Stimulated activated CD4-positive, alpha-beta T cell treated with anti-CD3 and anti-CD28 coated beads, Interleukin-1b, Interleukin-23, amount 100 ng/mL, for 4 hours (primary cell): ENCODE measurements around the gene S1PR3.

Experiments used
- DNase-seq, 2 donors: peaks; one replicate each; pipeline ENCODE4 v3.0.0-alpha.2; 2020; ENCODE audit warnings: low read depth in 2 of 2

S1PR3 gene

GRCh38 chr9:88969646-88970373, 21.5 kb upstream of the S1PR3 start:
- no peak for DNase-seq

GRCh38 chr9:88971131-88971960, 19.9 kb upstream of the S1PR3 start:
- no peak for DNase-seq

DNA sequence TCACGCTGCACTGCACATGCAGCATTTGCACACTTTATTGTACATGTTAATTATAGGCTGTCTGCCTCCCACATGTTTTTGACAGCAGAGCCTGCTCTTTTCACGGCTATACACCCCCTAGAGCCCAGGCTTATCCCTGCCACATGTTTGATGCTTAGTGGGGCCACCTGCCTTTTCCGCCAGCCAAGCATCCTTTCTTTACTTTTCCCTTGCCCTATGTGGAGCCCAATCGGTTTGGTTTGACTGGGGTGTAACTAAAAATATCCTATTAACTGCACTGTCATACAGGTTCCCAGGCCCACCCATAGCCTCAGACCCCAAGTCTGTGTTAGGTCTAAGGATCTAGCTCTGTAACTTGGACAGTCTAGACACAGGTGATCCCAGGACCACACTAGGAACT, 18.9 kb upstream of the S1PR3 start:
- DNase-seq = no peak

- no peak for DNase-seq
Measured at GRCh38 chr9:88973281-88974045, 17.8 kb upstream of the S1PR3 start.

DNA sequence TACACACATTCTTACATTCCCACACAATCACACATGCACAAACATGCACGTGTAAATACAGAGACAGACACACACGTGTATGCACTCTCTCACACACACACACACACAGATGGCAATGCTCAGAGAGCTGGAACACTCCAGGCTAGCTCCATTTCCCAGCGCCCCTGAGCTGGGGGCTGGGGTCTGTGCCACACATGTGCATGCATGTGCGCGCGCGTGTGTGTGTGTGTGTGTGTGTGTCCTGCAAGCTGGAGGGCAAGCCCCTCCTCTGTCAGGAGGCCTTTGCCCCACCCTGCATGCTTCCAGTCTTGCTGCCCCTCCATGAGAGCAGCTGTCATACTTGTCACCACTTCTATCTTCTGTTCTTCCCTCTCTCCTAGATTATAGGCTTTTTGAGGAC, 16.6 kb upstream of the S1PR3 start:
- no peak for DNase-seq

GRCh38 chr9:88975966-88976889, 15.0 kb upstream of the S1PR3 start:
- DNase-seq = no peak

- no peak for DNase-seq
Measured at GRCh38 chr9:88976890-88977257, 14.4 kb upstream of the S1PR3 start.

GRCh38 chr9:88978034-88978433, 13.2 kb upstream of the S1PR3 start:
- DNase-seq = no peak

GRCh38 chr9:88979021-88979420, 12.2 kb upstream of the S1PR3 start:
- DNase-seq = no peak

DNA sequence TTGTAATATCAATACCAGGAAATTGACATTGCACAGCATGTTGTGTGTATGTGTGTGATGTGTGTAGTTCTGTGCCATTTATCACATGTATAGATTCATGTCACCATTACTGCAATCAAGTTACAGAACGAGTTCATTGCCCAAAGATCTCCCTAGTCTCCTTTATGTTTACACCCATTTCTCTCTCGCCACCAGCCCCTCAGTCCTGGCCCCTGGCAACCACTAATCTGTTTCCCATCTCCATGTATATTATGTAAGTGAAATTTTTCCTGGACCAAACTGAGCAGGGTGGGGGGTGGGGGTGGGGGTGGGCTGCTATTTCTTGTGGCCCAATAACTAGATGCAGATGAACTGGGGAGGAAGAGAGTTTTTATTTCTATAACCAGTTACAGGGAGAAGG, 11.5 kb upstream of the S1PR3 start:
- DNase-seq = no peak

DNA sequence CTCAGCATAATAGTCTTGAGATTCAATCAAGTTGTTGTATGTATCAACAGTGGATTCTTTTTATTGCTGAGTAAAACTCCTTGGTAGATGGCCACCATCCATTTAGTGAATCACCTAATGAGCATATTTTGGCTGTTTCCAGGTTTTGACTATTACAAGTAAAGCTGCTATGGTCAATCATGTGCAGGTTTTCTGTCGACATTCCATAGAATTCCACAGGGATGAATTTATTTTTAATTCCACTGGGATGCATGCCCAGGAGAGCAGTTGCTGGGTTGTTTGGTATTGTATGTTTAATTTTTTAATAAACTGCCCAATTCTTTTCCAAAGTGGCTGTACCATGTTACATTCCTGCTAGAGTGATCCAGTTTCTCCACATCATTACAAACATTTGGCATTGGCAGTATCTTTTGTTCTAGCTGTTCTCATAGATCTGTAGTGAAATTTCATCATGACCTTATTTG, 10.5 kb upstream of the S1PR3 start:
- no peak for DNase-seq

- no peak for DNase-seq
Measured at GRCh38 chr9:88983865-88984542, 7.3 kb upstream of the S1PR3 start.

DNA sequence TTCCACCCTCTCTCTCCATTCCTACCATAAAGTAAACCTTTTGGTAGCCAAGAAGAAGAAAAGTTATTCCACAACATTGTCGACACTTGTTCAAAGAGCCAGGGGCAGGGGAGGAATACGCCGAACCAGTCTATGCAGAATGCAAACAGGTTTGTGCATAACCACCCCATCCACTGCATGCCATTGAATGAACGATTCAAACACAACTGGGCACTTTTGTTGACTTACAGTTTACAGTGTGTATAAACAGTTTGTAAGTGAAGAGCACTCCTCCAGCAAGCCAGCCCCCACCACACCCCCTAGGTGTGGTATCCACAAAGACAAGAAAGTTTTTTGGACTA, 6.8 kb upstream of the S1PR3 start:
- DNase-seq = no peak

DNA sequence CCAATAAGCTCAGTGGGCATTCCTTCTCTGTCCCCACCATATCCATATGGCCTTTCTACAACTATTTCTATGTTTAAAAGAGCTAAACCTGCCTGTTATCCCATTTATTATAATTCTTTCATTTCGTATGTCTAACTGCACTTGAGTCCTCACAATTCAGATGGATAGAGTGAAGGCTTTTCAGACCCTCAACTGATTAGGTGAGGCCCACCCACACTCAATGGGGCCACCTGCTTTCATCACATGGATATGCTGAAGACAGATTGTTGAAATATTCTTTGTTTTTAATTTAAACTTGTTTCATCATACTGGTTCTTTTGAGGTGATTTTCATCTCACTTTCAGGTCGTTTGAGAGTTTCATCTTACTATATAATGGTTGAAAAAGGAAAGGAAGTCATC, 5.7 kb upstream of the S1PR3 start:
- no peak for DNase-seq

- DNase-seq = no peak
Measured at GRCh38 chr9:88986776-88987175, 4.5 kb upstream of the S1PR3 start.

DNA sequence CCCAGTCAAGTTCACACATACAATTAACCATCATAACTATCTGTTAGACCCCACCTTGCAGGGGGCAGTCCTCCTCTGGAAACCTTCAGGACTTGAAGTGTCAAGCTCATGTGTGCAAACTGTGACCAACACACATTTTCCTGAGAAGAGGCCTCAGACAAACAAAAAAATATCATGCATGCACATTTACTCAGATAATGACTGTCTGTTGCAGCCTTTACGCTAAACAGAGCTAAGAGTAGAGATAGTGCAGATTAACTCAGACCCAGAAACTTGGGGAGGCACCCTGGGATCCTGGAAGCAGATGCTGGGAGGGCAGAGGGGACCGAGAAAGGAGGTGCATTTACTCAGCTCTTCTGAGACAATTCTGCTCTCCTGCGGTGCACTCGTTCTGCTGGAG, 3.6 kb upstream of the S1PR3 start:
- no peak for DNase-seq

DNA sequence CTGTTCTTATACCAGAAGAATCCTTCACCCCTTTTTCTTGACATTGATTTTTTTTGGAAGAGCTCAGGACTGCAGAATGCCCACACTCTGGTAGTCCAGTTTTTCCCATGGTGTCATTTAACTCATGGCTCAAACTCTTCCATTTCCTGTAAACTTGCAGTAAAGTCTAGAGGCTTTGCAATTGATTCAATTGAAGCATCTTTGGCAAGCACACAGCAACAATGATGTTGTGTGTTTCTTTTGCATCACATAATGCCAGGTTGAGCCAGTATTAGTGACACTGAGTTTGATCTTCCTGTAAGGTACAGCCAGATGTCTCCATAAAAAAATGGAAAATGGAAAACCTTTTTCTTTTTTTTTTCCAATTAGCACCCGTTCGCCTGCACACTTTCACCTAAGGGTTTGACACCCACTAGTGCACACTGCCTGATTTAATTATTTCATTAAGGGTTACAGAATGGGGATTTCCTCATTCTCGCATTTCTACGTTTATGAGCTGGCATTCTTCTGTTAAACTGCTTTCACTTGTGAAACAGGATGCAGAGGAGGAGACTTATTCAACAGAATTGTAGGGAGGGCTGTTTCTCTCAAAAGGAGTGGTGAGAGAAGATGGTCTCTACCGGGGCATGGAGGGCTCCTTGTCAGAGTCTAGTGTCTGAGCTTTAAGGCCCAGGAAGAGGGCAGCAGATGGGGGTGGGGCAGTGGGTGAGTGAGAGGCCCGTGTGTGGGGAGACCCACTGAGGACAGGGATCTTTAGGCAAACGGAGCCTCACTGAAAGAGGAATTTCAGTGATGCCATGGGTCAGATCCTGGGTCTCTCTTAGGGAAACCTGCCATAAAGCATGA, 2.2 kb upstream of the S1PR3 start:
- DNase-seq = no peak

GRCh38 chr9:88990041-88990728, 1.1 kb upstream of the S1PR3 start:
- DNase-seq = no peak

- no peak for DNase-seq
Measured at GRCh38 chr9:88990729-88991065, 571 bp upstream of the S1PR3 start.

- DNase-seq = no peak
Measured at GRCh38 chr9:88992556-88992955, 1.3 kb downstream of the S1PR3 start.
